GM18517 (cell line): ENCODE data around the gene CDK16.

Experiments
- ATAC-seq: cut with Tn5 transposase; IDR thresholded peaks from one replicate; pipeline ENCODE4 v1.9.1; 2021; ENCODE audit warnings: mild to moderate bottlenecking, moderate library complexity; ENCODE audit not compliant: unreplicated experiment

CDK16 gene

GRCh38 chrX:47226531-47227333 is 8.3 kb downstream of the CDK16 start:
- no peak for ATAC-seq

DNA sequence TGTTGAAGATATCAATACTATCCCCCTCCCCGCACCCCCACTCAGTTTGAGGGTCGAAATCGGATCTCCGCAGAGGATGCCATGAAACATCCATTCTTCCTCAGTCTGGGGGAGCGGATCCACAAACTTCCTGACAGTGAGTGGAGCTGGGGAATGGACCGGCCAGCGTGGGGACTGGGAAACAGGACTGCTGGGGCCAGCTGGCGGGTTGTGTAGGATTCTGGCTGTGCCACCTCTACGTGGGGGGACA is 8.8 kb downstream of the CDK16 start:
- no peak for ATAC-seq

- no peak for ATAC-seq
Measured at GRCh38 chrX:47228550-47229270, 10.2 kb downstream of the CDK16 start.

GRCh38 chrX:47229427-47229826 is 10.9 kb downstream of the CDK16 start:
- no peak for ATAC-seq

DNA sequence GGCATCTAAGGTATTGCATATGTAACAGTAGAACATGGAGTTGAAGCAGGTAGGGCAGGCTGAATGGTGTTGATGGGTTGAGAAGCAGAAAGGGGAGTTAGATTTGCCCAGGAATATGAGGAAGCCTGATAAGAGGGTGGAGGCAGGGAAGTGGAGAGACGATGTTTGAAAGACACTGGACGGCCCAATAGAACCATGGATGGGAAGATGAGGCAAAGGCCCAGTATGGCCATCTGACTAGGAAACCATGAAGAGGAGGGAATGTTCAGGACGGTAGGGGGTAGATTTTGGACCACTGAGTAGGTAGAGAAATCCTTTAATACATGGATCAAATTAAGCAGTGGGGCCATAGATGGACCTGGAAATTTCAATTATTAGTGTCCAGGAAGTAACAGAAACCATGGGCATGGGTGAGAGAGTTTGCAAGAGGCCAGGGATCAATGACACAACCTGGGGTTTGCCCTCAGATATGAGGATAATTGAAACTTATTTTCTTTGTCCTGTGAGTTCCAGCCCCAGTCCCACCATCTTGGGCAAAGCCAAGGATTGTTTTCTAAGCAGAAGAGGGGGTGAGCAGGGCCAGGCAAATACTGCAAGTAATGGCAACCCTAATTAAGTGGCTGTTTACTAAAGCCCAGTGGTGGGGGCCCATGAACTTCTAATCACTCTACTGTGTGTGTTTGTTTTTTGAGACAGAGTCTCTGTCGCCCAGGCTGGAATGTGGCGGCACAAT is 11.8 kb downstream of the CDK16 start:
- no peak for ATAC-seq

DNA sequence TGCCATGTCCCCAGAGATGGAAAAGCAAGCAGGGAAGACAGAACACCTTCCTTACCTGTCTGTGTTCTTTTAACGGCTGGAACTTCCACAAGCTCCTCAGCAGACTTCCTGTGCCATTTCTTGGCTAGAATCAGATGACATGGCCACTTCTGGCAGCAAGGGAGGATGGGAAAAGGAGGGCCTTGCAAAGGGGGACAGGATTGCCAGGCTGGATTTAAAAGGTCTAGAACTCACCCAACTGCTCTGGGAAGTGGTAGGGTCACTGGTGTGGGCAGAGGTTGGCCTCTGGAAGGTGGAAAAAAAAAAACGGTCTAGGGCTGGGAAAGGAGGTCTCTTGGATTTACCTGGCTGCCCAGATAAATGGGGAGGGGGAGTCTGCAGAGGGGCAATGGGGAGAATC is 12.7 kb downstream of the CDK16 start:
- ATAC-seq: no peak

- ATAC-seq: no peak
Measured at GRCh38 chrX:47232197-47232802, 13.8 kb downstream of the CDK16 start.

DNA sequence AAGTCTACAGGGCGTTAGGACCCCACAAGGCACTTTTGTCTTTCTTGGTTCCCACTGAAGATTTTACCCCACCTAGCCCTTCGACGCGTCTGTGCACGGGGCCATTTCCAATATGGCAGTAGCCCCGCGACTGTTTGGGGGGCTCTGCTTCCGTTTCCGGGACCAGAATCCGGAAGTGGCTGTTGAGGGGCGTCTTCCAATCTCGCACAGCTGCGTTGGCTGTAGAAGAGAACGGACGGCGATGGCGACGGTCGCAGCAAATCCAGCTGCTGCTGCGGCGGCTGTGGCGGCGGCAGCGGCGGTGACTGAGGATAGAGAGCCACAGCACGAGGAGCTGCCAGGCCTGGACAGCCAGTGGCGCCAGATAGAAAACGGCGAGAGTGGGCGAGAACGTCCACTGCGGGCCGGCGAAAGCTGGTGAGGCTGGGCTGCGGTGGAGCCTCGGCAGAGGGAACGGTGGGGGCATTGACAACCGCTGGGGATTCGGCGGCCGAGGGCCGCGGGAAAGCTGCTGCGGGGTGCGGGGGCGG is 14.4 kb downstream of the CDK16 start, which contains the start of gene USP11:
Gene USP11, plus strand, starts transcription at position 207 of the 530 bp plus-strand sequence. Its CDS starts 35 bp downstream, at position 242.
- no peak for ATAC-seq

DNA sequence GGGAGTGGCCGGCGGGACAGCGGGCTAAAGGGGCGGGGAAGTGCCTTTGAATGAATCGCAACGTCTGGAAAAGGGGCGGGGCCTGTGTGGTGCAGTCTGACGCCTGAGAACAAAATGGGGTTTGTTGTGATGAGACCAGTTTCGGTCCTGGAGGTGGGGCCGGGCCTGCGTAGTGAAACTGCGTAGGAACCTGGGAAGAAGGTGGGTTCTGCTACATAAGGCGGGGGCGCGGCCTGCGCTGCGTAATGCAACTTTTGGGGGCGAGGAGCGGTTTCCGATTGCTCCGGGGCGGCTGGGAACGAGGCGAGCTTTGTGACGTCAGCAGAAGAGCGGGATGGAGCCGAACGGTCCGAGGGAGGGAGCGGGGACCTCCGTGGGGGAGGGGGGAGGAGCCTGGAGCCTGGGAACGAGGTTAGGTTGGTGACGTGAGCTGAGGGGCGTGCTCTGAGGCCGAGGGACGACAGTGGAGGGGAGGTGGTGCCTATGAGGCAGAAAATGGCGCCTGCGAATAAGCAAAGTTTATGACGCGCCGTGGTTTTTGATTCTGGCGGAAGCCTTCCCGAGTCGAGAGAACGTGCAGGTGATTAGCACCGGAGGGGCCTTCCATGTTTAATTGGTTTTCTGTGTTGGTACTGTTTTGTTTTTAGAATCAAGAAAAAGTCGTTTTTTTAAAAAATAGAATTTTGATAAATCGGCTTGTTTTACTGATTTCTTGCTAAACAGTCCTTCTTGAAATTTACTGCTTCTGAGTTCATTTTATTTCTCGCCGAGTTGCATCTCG is 15.0 kb downstream of the CDK16 start:
- peak; percentile 86 for ATAC-seq

GRCh38 chrX:47234583-47234982 is 16.1 kb downstream of the CDK16 start:
- ATAC-seq: no peak

- ATAC-seq: no peak
Measured at GRCh38 chrX:47235691-47236103, 17.2 kb downstream of the CDK16 start.

- ATAC-seq: no peak
Measured at GRCh38 chrX:47239199-47239598, 20.7 kb downstream of the CDK16 start.

GRCh38 chrX:47239898-47240545 is 21.5 kb downstream of the CDK16 start:
- no peak for ATAC-seq

GRCh38 chrX:47240619-47241018 is 22.1 kb downstream of the CDK16 start:
- no peak for ATAC-seq

DNA sequence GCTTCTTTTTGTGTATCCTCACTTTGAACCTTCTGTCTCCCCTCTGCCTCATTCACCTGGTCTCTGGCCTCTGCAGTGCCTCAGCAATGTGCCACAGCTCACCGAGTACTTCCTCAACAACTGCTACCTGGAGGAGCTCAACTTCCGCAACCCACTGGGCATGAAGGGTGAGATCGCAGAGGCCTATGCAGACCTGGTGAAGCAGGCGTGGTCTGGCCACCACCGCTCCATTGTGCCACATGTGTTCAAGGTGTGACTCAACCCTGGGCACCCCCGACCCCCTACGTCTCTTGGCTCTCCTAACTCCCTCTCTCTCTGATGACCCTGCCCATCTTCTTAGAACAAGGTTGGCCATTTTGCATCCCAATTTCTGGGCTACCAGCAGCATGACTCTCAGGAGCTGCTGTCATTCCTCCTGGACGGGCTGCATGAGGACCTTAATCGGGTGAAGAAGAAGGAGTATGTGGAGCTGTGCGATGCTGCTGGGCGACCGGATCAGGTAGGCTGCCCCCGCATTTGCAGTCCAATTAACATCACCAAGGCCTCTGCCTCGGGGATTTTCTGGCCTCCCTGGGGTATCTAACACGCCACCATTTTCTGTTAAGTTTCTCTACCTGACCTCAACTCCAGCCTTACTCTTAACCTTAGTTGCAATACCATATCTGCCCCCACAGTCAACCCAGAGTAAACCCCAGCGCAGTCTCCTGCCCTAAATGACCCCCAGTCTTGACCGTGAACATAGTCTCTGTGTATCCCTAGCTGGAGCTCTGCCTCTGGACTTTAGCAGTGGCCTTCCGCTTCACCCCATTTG is 22.9 kb downstream of the CDK16 start:
- no peak for ATAC-seq

DNA sequence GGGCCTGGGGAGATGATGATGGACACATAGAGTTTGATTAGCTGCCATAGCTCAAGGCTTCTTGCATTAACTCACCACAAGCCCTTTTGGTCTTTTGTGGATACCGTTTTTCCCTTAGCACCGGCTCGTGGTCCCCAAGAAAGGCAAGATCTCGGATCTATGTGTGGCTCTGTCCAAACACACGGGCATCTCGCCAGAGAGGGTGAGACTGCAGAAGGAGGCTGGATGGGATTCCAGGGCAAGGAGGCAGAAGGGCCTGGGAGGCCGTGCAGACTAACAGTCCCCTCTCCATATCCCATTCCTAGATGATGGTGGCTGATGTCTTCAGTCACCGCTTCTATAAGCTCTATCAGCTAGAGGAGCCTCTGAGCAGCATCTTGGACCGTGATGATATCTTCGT is 23.8 kb downstream of the CDK16 start:
- ATAC-seq: no peak

GRCh38 chrX:47243351-47243750 is 24.9 kb downstream of the CDK16 start:
- ATAC-seq: no peak

- no peak for ATAC-seq
Measured at GRCh38 chrX:47244676-47245075, 26.2 kb downstream of the CDK16 start.

DNA sequence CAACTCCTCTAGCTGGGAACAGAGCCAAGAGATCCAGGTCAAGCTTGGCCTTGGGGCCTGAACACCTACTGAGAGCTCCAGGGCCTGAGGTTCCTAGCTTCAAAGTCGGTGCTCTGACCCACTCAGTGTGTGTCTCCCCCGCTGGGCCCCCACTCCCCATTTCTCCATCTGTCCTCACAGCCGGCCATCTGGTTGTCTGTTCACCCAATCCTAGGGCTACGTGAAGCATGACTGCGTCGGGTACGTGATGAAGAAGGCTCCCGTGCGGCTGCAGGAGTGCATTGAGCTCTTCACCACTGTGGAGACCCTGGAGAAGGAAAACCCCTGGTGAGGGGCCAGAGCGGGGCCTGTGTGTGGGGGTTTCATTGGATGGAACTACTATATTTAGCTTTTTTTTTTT is 26.7 kb downstream of the CDK16 start:
- no peak for ATAC-seq
